ENCODE results near the gene CATSPER3.

- TF ChIP-seq CTCF (IDR thresholded peaks at IDR 0.05) (no peak), POLR2A (IDR thresholded peaks at IDR 0.05) (no peak), POLR2AphosphoS5 (IDR thresholded peaks at IDR 0.05) (no peak)
Measured at GRCh38 chr5:135034963-135035677, 67.4 kb downstream of the CATSPER3 start.
